GM12874 (cell line): Measurements from ENCODE around the gene NT5C1A.

Source experiments
- TF ChIP-seq, protein P1 (sequence below): IDR thresholded peaks from 2 replicates; pipeline ENCODE4 v1.5.1; 2011; ENCODE audit warnings: low read depth, mild to moderate bottlenecking, control low read depth, low read length, moderate library complexity; ENCODE audit not compliant: insufficient read depth

NT5C1A gene

DNA sequence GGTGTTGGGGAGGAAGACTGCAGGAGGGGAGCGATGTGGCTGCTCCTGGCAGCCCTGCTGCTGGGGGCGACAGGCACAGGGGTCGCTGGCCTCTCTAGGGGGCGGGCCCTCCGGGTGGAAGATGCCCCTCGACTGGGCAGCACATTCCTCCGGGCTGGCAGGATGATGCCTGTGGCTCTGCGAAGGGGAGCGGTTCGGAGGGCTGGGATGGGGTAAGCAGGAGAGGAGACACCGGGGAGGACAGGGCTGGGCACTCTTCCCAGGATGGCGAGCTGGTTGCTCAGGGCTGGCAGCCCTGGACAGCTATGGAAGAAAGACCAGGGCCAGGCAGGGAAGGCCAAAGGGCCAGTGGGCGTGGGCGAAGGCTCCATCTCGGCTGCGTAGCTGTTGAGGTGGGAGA, 45.3 kb downstream of the NT5C1A start:
- TF ChIP-seq, protein P1, sequence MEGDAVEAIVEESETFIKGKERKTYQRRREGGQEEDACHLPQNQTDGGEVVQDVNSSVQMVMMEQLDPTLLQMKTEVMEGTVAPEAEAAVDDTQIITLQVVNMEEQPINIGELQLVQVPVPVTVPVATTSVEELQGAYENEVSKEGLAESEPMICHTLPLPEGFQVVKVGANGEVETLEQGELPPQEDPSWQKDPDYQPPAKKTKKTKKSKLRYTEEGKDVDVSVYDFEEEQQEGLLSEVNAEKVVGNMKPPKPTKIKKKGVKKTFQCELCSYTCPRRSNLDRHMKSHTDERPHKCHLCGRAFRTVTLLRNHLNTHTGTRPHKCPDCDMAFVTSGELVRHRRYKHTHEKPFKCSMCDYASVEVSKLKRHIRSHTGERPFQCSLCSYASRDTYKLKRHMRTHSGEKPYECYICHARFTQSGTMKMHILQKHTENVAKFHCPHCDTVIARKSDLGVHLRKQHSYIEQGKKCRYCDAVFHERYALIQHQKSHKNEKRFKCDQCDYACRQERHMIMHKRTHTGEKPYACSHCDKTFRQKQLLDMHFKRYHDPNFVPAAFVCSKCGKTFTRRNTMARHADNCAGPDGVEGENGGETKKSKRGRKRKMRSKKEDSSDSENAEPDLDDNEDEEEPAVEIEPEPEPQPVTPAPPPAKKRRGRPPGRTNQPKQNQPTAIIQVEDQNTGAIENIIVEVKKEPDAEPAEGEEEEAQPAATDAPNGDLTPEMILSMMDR = no peak

DNA sequence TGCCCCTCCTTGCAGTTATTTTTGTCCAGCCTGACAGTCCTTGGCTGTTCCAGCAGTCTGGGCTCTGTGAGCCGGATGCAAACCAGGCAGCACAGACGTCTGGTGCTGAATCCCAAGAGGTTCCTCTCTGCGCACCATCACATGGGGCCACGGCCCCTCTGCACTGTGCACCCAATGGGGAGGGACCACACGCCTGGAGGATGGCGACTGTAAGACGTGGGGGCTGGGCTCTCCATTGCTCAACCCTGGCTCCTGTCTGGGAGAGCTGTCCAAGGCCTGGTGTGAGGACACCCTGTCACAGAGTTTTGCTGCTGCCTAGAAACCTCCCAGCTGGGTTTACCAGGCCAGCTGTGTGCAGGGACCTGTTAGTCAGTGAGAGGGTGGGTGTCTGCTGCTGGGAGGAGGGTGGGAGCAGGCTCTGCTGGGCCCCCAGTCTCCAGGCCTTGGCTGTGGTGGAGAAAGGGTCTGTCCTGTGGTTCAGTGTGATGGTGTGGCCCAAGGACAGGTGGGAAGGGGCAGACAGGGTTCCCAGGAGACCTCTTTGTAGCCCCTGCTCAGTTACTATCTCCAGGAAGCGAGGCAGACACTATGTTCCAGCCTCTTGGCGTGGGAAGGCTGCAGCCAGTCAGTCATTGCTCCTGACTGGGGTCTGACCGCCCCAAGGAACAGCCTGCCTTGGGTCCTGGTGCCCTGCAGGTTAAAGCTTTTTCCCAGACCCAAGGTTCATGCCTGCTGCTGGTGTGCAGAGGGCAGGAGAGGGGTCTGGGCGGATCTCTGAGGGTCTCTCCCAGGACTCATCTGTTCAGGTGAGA, 46.2 kb downstream of the NT5C1A start:
- TF ChIP-seq, protein P1 = no peak

DNA sequence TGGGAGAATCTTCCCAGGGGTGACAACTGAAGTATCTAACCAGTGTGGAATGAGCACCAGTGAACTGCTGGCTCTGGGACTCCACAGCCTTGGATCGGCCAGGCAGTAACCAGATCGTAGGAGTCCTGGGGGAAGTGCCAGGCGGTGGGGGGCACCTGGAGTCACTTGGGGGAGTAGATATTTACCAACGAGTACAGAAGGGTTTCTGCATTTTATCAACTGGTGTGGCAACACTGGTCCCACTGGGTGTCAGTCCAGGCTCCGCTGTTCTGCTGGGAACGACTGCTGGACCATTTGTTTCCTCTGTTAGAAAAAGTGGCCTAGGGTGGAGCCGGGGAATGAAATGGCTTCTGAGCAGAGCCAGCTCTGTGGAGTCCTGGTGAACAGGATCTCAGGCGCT, 46.9 kb downstream of the NT5C1A start:
- TF ChIP-seq, protein P1 = no peak

- TF ChIP-seq, protein P1 = no peak
These were observed 48.9 kb downstream of the NT5C1A start for GRCh38 chr1:39623053-39623452.

- TF ChIP-seq, protein P1 = no peak
These were observed 49.5 kb downstream of the NT5C1A start for GRCh38 chr1:39622427-39622826.

DNA sequence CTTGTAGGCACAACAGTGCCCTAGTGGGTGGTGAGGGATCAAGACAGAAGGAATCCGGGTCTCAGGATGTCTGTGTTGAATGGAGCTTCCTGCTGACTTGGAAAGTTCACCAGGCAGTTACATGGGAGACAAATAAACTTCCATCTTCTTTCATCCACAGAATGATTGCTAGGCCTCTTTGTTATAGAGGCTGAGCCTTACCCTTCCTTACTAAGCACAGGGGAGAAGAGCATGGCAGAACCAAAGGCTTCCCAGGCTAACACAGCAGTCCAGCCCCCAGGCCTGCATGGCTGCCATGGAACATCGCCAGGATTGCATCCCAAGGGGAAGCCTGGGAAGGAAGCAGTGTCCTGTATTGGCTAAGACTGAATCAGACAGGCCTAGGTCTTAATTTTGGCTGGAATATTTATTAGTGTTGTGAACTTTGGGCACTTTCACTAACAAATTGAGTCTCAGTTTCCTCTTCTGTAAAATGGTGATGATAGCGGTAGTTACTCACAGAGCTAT, 51.2 kb downstream of the NT5C1A start:
- TF ChIP-seq, protein P1 = no peak

GRCh38 chr1:39617488-39618049, 54.3 kb downstream of the NT5C1A start:
- TF ChIP-seq, protein P1 = no peak
